ENCODE results near the gene FAM221B.

The FAM221B gene

GRCh38 chr9:35820076-35820475 is 8.5 kb downstream of the FAM221B start:
- TF ChIP-seq GATA1 (IDR thresholded peaks at IDR 0.05; ENCODE audit: low read depth, low read length) (no peak), POLR2A (IDR thresholded peaks at IDR 0.05; ENCODE audit: low read length) (no peak)
- DNase-seq = peak in 1 of 2 experiments; percentile 17

- no peak for TF ChIP-seq GATA1 (IDR thresholded peaks at IDR 0.05; ENCODE audit: low read depth, low read length)
- TF ChIP-seq POLR2A (IDR thresholded peaks at IDR 0.05; ENCODE audit: low read length) = no peak
These were observed 10.2 kb downstream of the FAM221B start for GRCh38 chr9:35818341-35818740.

DNA sequence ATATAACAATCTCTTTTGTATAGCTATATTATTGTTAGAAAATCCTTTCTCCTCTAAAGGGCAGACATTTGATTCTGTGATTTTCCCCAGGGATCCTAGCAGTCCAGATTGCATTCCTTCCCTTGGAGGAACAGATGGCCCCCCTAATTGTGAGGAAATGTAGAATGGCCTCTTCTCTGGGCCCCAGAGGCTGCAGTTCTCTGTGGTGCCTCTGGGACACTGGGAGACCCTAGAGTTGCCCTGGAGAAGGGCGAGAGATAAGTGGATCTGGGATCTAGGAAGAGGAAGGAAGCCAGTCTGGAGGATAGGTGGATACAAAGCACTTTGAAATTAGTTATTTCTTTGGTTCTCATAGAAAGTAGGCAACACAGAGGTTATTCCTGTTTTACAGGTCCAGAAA is 11.8 kb downstream of the FAM221B start:
- no peak for DNase-seq
- TF ChIP-seq GATA1 (IDR thresholded peaks at IDR 0.05; ENCODE audit: low read depth, low read length) (no peak), POLR2A (IDR thresholded peaks at IDR 0.05; ENCODE audit: low read length) (no peak)

More at GRCh38 chr9:35818341-35818740, 10.2 kb downstream of the FAM221B start:
- DNase-seq = no peak

GRCh38 chr9:35814841-35815543 is 13.5 kb downstream of the FAM221B start, which contains the start of gene HINT2:
TSS of gene HINT2 (minus strand) at chr9:35815042. CDS start at chr9:35814979, 63 bp downstream.
- DNase-seq = peak; percentile 97 to 98
- TF ChIP-seq GATA1 (IDR thresholded peaks at IDR 0.05; ENCODE audit: low read depth, low read length) (no peak), POLR2A (IDR thresholded peaks at IDR 0.05; ENCODE audit: low read length) (peak; percentile 88)

DNA sequence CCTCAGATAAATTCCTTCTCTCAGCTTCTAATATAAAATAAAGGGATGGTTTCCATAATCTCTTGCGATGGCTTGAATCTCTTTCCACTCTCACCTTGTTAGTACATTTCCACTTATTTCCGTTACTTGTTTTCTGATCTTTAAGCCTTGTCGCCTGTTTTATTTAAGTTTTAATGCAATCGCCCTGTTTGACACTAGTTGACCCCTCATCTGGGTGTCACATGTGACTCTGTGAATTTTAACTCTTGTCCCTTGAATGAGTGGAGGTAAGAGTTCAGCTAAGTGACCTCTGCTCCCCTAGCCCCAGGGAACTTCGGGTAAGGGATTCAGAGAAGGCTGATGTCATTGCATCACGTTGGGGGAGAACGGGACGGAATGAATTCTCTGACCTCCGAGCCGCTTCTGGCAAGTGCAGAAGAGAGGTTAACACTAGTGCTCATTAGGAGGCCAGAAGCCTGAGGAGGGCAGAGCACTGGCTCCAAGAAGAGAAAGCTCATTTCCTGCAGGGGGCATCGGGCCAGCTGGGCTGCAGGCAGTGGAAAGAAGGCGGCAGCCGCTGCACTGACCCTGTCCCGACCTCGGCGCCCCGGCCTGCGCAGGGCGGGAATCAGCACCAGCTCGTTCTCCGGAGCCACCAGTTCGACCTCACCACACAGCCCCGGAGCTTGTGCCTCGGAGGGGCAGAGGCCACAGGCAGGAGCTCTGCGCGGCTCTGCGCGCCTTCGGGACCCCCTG is 14.3 kb downstream of the FAM221B start:
- TF ChIP-seq GATA1 (IDR thresholded peaks at IDR 0.05; ENCODE audit: low read depth, low read length) (no peak), POLR2A (IDR thresholded peaks at IDR 0.05; ENCODE audit: low read length) (no peak)
- DNase-seq = peak; percentile 80 to 81

GRCh38 chr9:35813434-35814105 is 15.0 kb downstream of the FAM221B start:
- TF ChIP-seq POLR2A (IDR thresholded peaks at IDR 0.05; ENCODE audit: low read length) (no peak), GATA1 (IDR thresholded peaks at IDR 0.05; ENCODE audit: low read depth, low read length) (no peak)
- DNase-seq = peak; percentile 58 to 75

GRCh38 chr9:35812025-35812602 is 16.4 kb downstream of the FAM221B start, which contains the start of gene SPAG8:
TSS of gene SPAG8 (minus strand) at chr9:35812262. CDS start at chr9:35812147, 115 bp downstream.
- TF ChIP-seq GATA1 (IDR thresholded peaks at IDR 0.05; ENCODE audit: low read depth, low read length) (no peak), POLR2A (IDR thresholded peaks at IDR 0.05; ENCODE audit: low read length) (peak; percentile 48)
- peak; percentile 94 to 96 for DNase-seq

DNA sequence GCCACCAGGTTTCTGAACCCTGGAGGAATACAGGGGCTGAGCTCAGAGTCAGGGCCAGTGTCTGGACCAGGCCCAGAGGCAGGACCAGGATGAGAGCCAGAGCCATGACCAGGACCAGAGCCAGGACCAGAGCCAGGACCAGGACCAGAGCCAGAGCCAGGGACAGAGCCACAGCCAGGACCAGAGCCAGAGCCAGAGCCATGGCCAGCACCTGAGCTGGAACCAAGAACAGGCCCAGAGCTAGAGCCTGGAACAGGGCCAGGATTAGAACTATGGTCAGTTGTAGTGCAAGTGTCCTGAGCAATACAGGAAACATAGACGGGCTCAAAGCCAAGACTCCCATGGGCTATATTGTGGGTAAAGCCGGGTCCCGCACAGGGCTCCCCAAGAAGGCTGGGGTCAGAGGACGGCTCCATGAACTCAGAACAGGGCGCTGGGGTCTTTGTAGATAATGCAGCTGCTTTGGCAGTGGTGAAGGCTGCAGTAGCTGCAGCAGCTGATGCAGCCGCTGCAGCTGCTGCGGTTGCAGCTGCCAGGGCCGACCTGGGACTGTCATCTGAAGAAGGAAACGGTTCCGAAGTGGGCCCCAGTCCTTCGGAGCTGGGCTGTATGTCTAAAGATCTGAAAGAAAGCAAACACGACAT is 17.0 kb downstream of the FAM221B start:
- no peak for TF ChIP-seq GATA1 (IDR thresholded peaks at IDR 0.05; ENCODE audit: low read depth, low read length)
- TF ChIP-seq POLR2A (IDR thresholded peaks at IDR 0.05; ENCODE audit: low read length) = no peak
- DNase-seq = no peak

DNA sequence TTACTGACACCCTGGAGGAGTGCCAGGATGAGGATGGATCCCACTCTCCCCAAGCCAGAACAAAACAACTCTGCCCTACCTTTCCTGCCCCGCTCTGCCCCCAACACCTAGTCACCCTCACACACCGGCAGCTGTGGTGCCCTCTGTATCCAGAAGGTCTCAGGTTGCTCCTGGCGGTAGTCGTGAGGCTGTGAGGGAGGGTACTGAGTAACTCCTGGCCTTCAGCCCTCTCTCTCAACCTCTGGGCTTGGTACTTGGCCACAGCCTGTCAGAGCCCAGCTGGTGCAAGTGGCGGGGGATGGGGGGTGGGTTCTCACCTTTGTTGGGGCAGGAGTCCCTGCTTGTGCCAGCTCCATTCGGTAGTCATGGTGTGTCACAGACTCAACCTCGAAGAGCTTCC is 18.4 kb downstream of the FAM221B start:
- TF ChIP-seq POLR2A (IDR thresholded peaks at IDR 0.05; ENCODE audit: low read length) = no peak
- TF ChIP-seq GATA1 (IDR thresholded peaks at IDR 0.05; ENCODE audit: low read depth, low read length) = no peak
- DNase-seq = no peak

GRCh38 chr9:35808433-35808832 is 20.1 kb downstream of the FAM221B start:
- TF ChIP-seq GATA1 (IDR thresholded peaks at IDR 0.05; ENCODE audit: low read depth, low read length) (no peak), POLR2A (IDR thresholded peaks at IDR 0.05; ENCODE audit: low read length) (no peak)

DNA sequence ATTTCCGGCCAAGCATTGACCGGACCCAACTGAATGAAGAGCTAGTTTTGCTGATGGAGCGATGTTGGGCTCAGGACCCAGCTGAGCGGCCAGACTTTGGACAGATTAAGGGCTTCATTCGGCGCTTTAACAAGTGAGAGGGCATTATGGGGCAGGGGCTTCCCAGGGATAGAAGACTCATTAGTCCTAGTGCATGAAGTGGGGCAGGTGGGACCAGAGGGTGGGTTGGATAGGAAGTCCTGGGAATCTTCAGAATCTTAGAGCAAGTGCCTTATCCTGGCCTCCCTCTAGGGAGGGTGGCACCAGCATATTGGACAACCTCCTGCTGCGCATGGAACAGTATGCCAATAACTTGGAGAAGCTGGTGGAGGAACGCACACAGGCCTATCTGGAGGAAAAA is 22.4 kb downstream of the FAM221B start:
- TF ChIP-seq POLR2A (IDR thresholded peaks at IDR 0.05; ENCODE audit: low read length) (no peak), GATA1 (IDR thresholded peaks at IDR 0.05; ENCODE audit: low read depth, low read length) (no peak)

More at GRCh38 chr9:35808433-35808832, 20.1 kb downstream of the FAM221B start:
- no peak for DNase-seq

GRCh38 chr9:35801328-35802128 is 27.0 kb downstream of the FAM221B start:
- DNase-seq = no peak
- TF ChIP-seq POLR2A (IDR thresholded peaks at IDR 0.05; ENCODE audit: low read length) (no peak), GATA1 (IDR thresholded peaks at IDR 0.05; ENCODE audit: low read depth, low read length) (no peak)

More for the DNA sequence above, 22.4 kb downstream of the FAM221B start:
- DNase-seq = no peak

Measured in erythroblast (primary cell).